Posterior vena cava (tissue), 2 donors: ENCODE results near the gene STK36. TPM values are rescaled to one million over a fixed set of nuclear protein-coding genes. Genes with fewer than 3 reads are reported as not detected.
A peak's percentile ranks its signal among the peaks of the same experiment; 100 is the strongest.
"Not testable (repeated sequence)": the region's sequence is repeated elsewhere in the genome, so short reads cannot be mapped to it uniquely, and the experiment has no call there.

ENCODE experiments used
- DNase-seq: peaks from one replicate; pipeline ENCODE4 v3.0.0-alpha.2; 2020; ENCODE audit warnings: low spot score
- intact Hi-C, 2 donors: fragments of 100-400 bp; cut with DNase I; formaldehyde crosslinking; loops; one replicate each; pipeline versions ENCODE4 v1.14.1 to v1.14.2; 2022 to 2023
- total RNA-seq, 2 donors: library from RNA; stranded (reverse); fragmentation: NEBNext Ultra II Directional; extraction: Animal tissue kit (Norgen Biotek cat#: 25700); gene quantifications; one replicate each; pipeline ENCODE4 v1.2.1, GENCODE V29; 2021
- donor health status: DM: yes; HTN: yes; CAD: no.
- donor health status: DM: yes; HTN: yes; CAD: no.

Gene STK36
- total RNA-seq, 2 donors from 2014 or later, result 16.1 to 22.3 TPM

DNA sequence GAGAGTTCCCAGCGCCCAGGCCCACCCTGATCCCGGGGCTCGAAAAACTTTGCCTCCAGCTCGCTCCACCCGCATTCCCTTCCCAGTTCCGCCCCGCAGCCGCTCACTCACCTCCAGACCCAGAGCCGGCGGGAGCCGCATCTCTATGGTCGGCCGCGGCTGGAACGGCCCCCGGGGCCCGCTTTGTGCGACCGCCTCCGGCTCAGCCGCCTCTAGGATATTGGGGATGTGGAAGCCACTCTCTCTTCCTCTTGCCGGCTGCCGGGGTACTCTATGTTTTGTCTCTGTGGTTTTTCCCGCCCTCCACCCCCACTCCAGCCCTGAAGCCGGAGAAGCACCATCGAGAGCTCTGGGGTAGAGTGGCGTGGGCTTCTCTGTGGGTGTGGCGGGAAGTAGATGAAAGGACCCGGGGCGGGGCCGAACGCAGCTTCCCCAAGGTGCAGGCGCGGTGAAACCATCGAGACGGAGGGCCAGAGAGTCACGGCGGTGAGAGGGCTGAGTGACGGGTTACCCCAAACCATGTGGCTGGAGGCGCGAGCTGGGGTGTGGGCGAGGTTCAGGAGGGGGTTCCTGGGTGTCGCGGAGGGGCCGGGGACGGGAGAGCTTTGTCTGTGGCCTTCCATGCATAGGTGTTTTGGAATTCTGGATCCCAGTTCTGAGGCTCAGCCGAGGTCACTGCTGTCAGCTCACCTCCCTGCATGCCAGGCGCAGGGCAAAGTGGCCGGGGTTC lies 12.5 kb upstream of the STK36 start, which contains the start of the genes BCS1L and ZNF142:
TSS of gene BCS1L (plus strand) at position 426 of the 730 bp plus-strand sequence. CDS start 1,305 bp downstream, outside the sequence.
TSS of gene ZNF142 (minus strand) at position 366 of the 730 bp plus-strand sequence. CDS start 3,194 bp downstream, outside the sequence.
- peak; percentile 97 for DNase-seq
- intact Hi-C loops, result no loop called here

- intact Hi-C loops, result loop anchor here in 1 of 2 donors (5.0 kb wide), 1 partner anchor 148 kb away; no protein-coding TSS in a partner anchor
- no peak for DNase-seq
Measured at GRCh38 chr2:218659988-218660358, 11.9 kb upstream of the STK36 start.

DNA sequence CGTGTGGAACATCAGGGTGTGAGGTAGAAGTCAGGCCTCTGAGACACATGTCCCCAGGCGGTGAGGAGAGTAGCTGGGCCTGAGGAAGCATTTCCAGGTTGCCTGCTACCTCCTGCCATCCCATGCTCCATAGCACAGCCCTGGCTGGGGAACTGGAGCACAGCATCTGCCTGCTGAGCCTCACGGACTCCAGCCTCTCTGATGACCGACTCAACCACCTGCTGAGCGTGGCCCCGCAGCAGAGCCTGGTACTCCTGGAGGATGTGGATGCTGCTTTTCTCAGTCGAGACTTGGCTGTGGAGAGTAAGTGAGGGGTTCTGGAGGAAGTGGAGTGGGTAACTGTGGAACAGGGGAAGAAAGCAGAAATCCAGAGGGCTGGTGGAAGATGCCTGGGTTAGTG lies 9.5 kb upstream of the STK36 start:
- intact Hi-C loops, result loop anchor here in 1 of 2 donors (5.0 kb wide), 1 partner anchor 150 kb away; no protein-coding TSS in a partner anchor
- DNase-seq, result no peak

DNA sequence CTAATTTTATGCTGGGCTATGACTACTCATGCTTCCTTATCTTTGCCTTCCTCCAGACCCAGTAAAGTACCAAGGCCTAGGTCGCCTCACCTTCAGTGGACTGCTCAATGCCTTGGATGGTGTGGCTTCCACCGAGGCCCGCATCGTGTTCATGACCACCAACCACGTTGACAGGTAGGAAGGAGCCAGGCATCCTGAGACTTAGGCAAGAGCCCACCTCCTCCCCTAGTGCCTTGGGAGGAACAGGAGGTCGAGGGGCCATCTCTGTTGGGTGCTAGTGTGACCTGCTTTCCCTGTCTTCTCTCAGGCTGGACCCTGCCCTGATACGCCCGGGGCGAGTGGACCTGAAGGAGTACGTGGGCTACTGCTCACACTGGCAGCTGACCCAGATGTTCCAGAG lies 9.1 kb upstream of the STK36 start:
- intact Hi-C loops, result loop anchor here in 1 of 2 donors (5.0 kb wide), 1 partner anchor 151 kb away; no protein-coding TSS in a partner anchor
- no peak for DNase-seq

DNA sequence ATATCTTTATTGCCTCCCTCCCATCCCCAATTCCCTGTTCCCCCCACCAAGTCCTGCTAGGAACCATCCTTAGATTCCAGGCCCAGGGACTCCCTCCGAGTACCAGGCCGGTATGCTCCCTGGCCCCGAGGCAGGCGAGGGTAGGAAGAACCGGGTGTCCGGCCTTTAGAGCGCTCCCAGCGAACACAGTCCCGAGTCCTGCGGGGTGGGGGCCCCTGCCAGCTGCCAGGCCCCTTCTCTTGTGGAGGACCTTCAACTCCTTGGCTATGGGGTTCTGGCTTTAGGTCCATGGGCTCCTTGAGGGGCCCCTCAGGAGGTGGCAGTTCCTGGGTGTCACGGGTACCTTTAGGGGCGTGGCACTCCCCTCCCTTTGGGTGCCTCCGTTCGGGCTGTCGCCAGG lies 8.0 kb upstream of the STK36 start:
- intact Hi-C loops, result loop anchor here in 1 of 2 donors (5.0 kb wide), 1 partner anchor 152 kb away; no protein-coding TSS in a partner anchor
- no peak for DNase-seq

DNA sequence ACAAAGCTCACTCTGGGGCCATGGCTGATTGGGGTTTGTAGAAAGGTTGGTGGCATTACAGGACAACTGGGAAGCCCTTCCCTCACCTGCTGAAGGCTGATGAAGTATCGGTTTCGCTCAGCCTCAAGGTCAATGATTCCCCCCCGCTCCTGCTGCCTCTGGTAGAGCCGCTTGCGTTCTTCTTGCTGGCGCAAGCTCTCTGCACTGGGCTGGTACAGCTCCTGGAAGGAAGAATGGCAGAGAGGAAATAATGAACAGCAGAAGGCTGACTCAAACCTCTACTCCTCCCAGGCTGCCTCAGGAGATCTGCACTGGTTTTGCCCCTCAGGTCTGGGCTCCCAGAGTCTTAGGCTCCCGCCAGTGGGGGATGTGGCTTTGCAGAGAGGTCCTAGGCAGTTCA lies 7.2 kb upstream of the STK36 start:
- intact Hi-C loops, result loop anchor here in 1 of 2 donors (5.0 kb wide), 1 partner anchor 152 kb away; no protein-coding TSS in a partner anchor
- no peak for DNase-seq

DNA sequence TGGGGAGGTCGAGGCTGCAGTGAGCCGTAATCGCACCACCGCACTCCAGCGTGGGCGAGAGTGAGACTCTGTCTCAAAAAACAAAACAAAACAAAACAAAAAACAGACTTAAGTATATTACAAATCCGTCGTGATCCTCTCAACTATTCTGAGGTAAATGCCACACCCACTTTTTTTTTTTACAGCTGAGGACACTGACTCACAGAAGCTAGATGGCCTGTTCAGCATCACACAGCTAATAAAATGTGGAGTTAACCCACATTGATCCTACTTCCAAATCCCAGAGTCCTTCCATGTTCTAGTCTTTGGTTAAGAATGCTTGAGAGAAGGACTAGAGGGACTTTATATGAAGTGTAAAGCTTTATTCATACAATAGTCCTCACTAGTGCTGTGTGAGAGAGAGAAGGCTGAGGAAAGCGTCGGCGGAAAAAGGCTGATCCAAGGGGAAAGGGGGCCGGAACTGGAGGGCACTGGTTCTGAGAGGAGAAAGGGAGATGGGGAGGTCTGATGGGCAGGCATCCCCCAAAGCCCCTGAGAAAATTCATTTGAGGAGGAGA lies 711 bp upstream of the STK36 start:
- intact Hi-C loops, result no loop called here
- no peak for DNase-seq

GRCh38 chr2:218679119-218679518 lies 7.2 kb downstream of the STK36 start:
- intact Hi-C loops, result no loop called here
- no peak for DNase-seq

DNA sequence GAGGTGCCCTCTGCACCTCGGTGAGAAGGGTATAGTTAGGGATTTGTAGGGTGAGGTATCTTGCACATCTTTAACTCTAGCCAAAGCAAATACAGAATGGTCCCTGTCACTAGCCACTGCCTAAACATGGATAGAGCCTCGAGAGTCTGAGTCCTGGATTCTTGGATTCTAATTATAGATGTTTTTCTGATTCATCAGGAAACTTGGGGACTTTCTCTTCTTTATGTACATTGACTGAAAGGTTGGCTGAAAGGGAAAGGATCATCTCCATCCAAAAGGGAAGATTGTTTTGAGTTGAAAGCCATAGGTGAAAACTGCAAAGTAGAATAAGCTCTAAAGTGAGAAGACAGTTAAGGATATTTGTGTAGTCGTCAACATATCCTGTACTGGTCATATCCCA lies 8.2 kb downstream of the STK36 start:
- intact Hi-C loops, result no loop called here
- DNase-seq, result no peak

- intact Hi-C loops, DNase-seq: not testable (repeated sequence)
Measured at GRCh38 chr2:218687400-218688060, 15.6 kb downstream of the STK36 start.

GRCh38 chr2:218691234-218691633 lies 19.3 kb downstream of the STK36 start:
- DNase-seq, result no peak
- intact Hi-C loops, result no loop called here

- intact Hi-C loops, result no loop called here
- DNase-seq, result no peak
Measured at GRCh38 chr2:218694405-218695145, 22.7 kb downstream of the STK36 start.

DNA sequence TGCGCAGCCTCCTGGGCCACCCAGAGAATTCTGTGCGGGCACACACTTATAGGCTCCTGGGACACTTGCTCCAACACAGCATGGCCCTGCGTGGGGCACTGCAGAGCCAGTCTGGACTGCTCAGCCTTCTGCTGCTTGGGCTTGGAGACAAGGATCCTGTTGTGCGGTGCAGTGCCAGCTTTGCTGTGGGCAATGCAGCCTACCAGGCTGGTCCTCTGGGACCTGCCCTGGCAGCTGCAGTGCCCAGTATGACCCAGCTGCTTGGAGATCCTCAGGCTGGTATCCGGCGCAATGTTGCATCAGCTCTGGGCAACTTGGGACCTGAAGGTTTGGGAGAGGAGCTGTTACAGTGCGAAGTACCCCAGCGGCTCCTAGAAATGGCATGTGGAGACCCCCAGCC lies 27.0 kb downstream of the STK36 start:
- intact Hi-C loops, result no loop called here
- DNase-seq, result no peak

DNA sequence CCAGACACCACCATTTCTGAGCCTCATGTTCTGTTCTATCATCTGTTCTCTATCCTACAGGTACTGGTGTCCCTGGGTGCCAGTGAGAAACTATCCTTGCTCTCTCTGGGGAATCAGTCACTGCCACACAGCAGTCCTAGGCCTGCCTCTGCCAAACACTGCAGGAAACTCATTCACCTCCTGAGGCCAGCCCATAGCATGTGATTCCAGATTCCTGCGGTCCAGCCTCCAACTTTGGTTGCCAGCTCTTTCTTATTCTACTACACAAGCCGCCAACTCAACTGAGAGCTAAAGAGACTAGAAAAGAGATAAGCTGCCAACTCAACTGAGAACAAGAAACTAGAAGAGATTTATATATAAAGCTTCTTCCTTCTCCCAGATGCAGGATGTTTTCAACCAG lies 29.9 kb downstream of the STK36 start:
- intact Hi-C loops, result no loop called here
- no peak for DNase-seq

DNA sequence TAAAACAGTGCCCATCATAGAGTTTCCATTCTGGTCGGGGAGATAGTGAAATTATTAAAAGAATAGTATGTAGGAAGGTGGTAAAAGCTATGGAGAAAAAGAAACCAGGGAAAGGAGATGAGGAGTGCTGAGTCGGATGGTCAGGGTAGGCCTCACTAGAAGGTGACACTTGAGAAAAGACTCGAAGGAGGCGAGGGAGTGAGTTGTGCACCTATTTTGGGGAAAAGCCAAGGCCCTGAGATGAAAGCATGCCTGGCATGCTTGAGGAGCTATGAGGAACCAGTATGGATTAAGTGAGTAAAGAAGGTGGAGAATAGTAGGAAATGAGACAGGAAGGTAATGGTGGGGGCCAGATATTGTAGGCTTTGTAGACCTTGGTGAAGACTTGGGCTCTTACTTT lies 31.5 kb downstream of the STK36 start:
- intact Hi-C loops, result no loop called here
- DNase-seq, result no peak

GRCh38 chr2:218708086-218708485 lies 36.2 kb downstream of the STK36 start:
- intact Hi-C loops, result no loop called here
- no peak for DNase-seq

- DNase-seq, result no peak
- intact Hi-C loops, result loop anchor here in 1 of 2 donors (10.0 kb wide), 1 partner anchor 145 kb away; the partner anchor contains the start of gene WNT6
Measured at GRCh38 chr2:218709908-218710307, 38.0 kb downstream of the STK36 start.

GRCh38 chr2:218710334-218710686 lies 38.4 kb downstream of the STK36 start:
- intact Hi-C loops, result loop anchor here in 1 of 2 donors (10.0 kb wide), 1 partner anchor 144 kb away; the partner anchor contains the start of gene WNT6
- DNase-seq, result no peak
